CD4-positive, alpha-beta T cell treated with Interleukin-15 for 1 hour (primary cell): ENCODE results near the gene MAD1L1.

Source experiments
- DNase-seq: peaks from one replicate; pipeline ENCODE4 v3.0.0-alpha.2; 2020

The MAD1L1 gene

DNA sequence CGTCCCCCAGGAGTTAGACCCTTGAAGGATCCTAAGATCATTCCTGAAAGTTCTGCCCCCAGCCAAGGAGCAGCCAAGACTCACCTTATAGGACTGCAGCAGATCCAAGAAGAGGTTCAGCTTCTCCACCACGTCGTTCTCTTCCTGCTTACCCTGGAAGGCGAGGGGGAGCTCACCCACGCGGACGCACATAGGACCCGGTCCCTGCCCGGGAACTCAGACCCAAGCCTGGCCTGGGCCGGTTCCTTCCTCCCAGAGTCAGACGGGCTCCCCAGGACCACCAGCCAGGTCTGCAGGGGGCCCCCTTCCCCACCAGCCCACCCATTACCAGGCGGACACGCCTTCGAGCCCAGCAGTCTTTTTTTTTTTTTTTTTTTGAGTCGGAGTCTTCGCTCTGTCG lies 24.9 kb upstream of the MAD1L1 start:
- DNase-seq, result no peak

DNA sequence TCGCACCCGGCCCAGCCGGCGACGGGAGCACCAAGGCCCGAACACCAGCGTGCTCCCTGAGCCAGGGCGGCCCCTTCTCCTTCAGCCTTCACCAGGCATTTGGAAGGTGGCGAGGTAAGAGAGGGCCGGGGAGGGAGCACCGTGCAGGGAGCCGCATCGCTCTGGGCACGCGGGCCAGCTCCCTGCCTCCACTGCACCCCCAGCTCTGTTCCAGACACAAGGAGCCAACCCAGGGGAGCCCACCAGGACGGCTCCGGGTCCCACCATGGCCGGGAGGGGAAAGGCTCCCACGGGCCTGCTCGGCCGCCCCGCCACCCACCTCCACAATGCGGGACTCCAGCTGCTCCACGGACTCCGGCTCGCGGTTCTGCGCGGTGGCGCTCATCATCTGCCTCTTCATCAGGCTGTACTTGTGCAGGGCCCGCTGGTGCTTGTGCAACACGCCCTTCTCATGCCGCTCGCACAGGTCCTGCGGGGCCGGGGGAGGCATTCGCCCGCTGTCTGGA lies 24.4 kb upstream of the MAD1L1 start:
- DNase-seq, result no peak

DNA sequence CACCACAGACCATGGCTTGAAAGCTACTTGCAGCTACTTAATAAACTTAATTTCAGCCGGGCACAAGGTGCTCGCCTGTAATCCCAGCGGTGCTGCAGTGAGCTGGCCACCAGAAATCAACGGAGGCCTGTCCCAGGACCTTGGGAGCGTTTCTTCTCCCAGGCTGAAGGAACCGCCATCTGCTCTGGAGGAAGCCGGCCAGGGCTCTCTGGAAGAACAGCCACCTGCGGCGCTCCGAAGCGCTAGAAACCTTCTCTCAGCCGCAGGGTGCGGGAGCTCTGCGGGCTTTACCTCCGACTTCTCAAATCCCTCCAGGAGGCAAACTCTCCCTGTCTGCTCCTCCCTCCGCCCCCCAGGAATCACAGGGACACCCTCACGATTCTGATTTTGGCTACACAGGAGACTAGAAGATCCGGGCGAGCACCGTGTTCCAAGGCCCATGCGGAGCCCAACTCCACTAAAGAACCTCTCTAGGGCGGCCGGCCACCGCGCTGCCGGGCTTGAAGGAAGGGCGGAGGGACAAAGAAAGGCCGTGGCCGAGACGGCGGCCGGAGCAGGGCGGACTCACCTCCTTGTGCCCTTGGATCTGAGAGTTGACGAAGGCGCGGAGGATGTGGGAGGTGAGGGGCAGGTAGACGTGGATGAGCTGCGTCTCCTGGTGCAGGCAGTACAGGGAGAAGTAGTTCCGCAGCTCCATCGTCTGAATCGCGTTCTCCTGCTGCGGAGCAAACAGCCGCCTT lies 23.7 kb upstream of the MAD1L1 start:
- DNase-seq, result no peak

DNA sequence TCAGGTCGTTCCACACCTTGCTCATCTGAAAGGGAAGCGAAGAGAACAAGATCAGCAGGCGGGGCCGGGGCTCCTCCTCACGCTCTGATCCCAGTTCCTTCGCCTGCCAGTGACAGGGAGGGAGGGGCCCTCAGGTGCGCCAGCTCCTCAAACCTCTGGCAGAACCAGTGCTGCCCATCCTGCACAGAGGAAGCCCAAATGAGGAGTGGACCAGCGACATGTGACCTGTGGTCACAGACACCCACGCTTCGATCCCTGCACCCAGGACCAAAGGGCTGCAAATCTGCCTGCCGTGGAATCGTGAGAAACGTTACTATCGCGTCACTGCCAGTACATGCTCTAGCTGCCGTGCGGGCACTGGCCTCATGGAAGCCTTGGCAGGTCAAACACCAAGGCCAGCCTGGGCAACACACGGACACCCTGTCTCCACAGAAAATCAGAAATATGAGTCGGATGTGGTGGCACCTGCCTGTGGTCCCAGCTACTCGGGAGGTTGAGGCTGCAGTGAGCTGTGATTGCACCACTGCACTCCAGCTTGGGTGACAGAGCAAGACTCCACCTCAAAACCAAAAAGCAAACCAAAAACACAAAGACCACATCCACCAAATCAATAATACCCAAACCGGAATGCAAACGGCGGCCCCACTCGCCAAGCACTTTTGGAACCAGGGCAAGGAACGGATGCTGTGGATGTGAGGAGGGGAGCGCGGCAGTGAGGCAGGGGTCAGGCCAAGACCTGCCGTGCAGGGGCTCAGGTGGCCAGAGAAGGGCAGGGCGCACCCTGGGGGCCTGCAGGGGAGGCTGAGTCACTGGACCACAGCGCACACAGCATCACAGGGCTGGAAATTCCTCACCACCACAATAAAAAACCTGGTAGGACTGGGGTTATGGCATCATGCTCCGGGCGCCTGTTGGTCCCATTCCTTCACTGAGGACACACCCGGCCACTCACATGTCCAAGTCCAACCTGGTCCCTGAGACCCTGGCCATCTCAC lies 22.7 kb upstream of the MAD1L1 start:
- no peak for DNase-seq

DNA sequence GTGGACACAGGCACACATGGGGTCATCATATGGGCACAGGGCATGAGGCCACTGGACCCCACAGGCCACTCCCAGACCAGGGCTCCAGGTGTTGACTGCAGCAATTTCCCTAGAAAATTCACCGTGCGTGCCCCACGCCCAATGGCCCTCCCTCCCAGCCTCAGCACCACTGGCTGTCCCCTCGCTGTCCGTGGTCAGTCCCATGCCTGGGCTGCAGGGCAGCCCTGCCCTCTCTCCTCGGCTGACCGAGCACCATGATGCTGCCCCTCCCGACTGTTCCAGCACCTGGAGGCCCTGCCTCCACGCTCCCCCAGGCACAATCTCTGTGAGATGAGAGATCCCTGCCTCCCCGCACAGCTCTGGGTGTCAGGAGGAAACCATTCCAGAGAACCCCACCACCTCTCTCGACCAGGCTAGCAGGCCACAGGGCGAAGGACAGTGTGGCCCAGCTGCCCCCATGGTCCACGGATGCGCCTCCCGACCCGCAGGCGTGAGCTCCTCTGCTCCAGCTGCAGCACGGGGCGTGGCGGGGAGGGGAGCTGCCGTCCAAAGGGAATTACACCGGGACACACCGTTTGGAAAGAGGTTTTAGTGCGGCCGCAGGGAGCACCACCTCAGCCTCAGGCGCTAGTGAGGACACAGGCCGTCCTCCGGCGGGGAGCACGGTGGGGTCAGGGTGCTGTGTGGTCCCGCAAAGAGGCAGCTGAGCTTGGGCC lies 21.8 kb upstream of the MAD1L1 start:
- DNase-seq, result no peak

DNA sequence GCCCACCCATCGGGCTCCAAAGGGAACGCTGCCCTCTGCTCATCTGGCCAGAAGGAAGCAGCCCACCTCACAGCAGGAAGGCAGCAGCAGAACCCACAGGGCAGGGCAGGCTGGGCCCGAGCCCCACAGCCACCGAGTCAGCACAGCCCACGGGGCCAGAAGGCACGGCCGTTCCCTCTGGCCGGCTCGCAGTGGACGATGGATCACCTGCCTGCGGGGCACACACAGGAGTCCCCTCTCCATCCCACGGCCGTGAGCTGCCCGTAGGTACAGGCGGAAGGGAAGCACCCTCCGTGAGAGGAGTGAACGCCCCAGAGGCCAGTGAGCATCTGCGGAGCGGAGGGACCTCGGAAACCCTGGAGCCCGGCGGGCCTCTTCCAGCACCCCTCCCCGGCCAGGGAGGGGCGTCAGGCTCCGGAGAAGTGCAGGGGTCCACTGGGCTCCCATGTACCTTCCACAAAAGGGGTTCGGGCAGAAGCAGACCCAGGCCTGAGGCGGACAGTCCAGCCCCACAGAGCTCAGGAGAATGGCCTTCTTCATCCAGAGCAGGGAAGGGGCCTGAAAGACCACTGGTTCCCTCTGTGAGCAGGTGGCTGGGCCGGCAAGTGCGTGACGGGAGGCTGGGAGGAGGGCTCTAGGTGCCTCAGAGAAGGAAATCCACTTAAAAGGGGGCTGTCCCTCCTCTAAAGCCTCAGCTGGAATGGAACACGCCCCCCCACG lies 20.9 kb upstream of the MAD1L1 start:
- no peak for DNase-seq

DNA sequence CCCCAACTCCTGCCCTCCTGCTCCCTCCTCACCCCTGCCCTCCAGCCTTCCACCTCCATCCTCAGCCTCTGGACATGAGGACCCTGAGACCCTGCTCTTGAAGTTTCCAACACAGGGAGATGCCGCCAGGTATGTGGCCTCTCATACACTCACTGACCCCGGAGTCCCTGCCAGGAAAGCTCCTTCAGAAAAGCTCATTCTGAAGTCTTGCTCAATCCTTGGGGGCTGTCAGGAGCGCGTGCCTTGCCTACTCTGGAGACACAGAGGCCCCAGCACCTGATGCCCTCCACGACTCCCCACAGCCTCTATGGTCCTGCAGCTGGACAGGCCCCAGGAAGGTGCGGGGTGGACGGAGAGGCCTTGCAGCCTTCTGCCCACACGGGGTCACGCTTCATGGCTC lies 20.3 kb upstream of the MAD1L1 start:
- no peak for DNase-seq

DNA sequence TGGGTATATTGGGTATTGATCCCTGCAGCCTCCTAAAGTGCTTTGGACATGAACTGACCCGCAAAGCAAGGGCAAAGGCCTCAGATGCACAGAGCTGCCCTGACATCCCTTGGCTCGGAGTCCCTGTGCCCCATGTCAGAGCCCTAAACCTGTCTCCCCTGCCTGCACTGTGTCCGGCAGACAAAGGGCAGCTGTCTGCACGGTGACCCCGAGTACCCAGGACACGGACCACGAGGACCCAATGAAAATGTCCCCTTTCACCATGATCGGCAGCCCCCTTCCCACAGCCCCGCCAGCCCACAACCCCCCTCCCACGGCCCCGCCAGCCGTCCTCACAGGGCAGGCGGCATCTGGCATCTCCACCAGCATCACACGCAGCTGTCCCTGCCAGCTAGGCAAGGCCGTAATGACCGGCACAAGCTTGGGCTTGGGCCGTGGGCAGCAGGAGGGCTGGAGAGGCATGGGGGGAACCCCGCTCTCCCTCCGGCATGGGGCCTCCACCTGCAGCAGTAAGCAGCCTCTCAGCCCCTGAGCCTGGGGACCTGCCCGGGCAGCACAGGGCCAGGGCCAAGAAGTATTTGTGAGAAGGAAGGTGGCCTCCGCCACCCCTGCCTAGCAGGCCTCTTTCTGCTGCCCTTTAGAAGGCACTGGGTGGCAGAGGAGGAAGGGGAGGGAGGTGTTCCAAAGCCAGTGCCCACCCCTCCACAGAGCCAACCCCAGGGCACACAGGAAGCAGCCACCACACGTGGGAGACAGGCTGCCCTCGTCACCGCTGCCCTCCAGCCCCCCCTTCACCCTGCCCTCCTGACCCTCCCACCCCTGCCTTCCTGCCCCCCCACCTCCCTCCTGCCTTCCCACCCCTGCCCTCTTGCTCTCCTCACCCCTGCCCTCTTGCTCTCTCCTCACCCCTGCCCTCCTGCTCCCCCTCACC lies 19.4 kb upstream of the MAD1L1 start:
- no peak for DNase-seq

DNA sequence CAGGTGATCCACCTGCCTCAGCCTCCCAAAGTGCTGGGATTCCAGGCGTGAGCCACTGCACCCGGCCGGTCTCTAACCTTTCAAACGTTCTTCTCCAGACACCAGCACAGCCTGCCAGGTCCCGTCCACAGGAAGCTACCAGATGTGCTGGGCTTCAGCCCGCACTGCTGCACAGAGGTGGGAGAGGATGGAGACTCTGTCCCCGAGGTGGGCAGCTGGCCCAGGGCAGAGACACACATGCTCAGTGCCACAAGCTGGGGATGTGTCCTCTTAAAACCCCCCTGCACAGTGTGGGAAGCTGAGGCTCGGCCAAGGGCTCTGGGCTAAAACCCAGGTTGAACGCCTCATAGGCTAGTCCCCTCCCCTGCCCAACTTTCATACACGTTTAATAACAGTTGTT lies 18.6 kb upstream of the MAD1L1 start:
- DNase-seq, result no peak

DNA sequence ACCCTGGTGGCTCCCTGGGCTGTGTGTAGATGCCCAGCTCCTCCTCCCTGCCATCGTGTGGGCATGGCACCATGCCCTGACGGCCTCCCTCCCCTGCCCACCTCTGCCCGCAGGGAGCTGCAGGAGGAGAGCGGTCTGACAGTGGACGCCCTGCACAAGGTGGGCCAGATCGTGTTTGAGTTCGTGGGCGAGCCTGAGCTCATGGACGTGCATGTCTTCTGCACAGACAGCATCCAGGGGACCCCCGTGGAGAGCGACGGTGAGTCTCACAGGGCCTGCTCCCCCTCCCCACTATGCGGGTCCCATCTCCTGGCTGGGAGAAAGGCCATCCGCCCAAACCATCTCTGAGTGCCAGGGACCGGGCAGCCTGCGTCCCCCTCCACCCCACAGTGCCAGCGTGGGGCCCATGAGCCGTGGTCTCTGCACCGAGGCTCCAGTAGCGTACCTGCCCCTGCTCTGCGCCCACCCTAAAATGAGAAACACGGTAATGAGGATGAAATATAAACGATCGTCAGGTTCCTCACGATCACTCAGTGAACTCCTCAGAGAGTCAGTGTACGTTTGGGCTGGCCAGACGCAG lies 17.1 kb upstream of the MAD1L1 start:
- no peak for DNase-seq

DNA sequence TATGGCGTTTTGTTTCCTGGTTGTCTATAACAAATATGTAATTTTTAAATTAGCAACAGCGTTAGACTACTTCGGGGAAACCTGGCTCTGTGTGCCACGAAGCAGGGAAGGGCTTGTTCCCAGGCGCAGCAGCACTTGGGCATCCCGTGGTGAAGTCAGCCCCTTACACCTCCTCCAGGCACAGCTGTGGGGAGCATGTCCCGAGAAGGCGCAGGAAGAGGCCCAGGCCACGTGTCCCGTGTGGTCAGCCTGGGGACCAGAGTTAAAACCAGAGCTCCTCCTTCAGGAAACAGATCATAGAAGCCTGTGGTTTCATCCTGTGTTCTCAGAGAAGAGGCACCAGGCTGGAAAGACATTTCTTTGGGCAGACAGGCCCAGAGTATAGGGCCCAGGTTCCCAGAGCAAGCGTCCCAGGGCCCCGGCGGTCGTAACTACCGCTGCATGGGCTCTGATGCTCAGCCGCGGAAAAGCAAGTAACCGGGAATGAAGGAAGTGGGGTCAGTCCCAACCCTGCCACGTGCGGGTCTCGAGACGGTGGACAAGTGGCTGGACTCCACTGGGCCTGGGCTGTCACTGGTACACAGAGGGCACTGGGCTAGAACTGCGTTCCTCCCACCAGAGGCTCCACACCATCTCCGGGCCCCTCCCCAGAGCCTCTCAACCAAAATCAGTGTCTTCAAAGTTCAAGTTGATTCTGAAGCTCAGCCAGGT lies 16.4 kb upstream of the MAD1L1 start:
- peak; percentile 32 for DNase-seq

DNA sequence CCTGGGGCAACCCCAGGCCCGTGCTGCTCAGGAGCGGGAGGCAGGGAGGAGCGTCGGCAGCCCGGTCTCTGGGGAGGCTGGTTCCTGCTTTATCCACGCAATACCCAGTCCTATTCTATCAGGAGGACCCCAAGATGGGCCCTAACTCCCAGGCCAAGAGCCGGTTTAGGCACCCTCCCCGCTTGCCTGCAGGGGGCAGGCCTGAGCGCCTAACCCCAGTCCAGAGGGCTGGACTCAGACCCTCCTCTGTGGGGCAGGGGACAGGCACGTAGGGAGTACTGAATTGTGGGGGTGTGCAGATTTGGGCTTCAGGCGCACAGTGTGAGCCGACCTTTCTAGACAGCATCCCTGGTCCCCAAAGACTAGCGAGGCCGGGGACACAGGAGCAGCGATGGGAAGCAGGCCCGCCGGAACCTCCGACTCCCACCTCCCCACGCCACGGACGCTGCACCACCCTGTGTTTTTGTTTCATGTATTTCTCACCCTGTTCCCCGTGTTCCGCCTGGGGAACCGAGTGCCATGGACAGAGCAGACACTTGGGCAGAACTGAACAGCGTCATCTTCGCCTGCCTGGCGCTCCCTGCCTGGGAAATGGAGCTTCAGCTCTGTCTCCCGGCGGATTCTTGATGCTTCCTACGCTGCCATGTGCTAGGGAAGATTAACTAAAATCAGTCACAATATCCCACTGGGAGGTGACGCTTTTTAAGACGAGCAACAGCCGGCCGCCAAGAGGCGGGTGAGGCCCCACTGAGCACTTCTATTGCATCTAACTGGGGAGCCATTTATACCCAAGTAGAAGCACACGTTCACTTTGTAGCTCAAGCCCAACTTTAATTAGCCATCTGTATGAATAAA lies 14.6 kb upstream of the MAD1L1 start:
- DNase-seq, result no peak

DNA sequence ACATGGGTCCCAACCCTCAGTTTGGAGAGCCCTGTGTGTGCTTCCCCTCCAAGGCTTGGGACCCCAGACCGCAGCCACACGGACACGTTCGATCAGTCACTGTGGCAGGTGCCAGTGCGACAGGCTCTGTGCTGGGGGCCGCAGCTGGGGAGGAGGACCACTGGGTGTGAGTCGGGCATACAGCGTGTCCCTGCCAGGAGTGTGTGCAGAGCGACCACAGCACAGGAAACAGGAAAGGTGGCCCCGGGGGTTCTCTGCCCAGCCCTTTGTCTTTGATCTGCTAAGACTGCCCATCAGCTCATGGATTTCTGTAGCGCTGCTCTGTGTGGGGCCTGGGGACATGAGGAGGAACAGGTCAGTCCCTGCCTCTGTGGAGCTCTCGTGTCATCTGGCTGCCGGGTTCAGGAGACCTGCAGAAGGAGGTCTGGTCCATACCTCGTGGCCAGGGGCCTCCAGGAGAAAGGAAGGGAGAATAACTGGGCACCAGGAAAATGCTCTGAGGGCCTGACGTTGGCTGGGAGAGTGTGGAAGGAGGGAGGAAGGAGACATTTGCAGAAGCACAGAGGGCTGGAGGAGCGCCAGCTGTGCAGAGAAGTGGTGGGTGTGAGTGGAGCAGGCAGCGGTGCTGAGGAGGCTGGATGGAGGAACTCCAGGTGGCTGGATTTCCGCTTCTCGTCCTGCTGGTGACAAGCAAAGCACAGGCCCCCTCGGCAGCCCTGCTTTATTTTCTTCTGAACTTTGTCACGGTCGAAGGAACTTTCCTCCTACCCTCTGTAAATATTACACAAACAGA lies 13.3 kb upstream of the MAD1L1 start:
- DNase-seq, result no peak

DNA sequence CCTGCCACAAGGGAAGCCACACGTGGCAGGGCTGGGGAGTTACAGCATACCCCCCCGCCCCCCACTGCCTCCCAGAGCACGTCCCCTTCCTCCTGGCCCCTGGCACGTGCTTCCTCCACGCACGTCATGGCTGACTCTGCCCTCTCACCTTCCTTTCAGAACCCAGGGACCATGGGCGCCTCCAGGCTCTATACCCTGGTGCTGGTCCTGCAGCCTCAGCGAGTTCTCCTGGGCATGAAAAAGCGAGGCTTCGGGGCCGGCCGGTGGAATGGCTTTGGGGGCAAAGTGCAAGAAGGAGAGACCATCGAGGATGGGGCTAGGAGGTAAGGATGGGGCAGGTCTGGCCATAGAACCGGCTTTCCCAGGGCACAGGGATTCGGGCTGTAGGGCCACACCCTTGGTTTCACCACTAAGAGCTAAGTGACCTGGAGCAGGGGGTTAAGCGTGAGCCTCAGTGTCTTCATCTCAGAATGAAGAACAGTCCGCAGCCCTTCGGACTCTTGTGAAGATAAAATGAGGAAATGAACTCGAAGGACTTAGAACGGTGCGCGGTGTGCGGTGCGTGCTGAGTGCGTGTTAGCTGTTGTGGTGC lies 11.8 kb upstream of the MAD1L1 start:
- no peak for DNase-seq

DNA sequence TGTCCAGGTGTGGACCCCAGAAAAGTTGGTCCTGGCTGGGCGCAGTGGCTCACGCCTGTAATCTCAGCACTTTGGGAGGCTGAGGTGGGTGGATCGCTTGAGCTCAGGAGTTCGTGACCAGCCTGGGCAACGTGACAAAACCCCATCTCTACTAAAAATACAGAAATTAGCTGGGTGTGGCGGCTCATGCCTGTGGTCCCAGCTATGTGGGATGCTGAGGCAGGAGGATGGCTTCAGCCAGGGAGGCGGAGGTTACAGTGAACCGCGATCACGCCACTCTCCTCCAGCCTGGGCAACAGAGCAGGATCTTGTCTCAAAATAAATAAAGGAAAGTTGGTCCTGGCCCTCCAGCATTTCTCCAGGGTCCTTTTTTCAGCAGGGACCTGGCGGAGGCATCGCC lies 10.7 kb upstream of the MAD1L1 start:
- no peak for DNase-seq

DNA sequence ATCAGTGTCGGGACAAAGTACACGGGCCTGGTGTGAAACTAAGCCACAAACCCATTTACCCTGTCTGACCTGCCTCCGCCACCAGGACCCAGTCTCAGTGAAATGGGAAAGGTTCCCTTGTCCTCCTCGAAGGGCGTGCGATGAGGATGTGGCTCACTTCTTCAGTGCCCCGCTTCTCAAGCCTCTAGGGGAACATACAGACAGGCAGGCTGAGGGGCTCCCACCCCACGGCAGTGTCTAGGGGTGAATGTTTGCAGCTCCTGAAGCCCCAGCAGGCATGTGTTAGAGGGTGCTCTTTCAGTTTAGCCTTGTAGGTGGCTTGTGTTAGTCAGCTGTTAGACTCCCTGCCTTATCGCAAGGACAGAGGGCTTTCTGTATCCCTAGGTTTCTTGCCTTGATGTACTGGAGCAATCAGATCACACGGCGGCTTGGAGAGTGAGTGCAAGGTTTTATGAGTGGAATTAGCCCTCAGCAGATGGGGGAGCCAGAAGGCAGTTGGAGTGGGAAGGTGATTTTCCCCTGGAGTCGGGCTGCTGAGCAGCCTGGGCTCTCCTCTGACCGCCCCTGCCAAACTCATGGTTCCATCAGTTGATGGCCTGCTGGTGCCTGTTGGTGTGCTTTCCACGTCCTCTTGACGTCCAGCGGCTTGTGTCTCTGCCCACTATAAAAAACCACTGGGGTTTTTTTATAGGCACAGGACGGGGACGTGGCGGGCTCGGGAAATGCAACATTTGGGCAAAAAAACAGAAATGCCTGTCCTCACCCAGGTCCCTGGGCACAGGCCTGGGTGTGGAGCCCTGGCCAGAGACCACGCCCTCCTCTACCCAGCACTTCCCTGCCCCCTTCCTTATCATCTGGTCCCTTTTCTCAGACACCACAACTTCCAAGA lies 10.0 kb upstream of the MAD1L1 start:
- DNase-seq, result no peak
